ENCODE data around the gene BIRC7. TPM values are rescaled to one million over a fixed set of nuclear protein-coding genes. Genes with fewer than 3 reads are reported as not detected.
A peak's percentile ranks its signal among the peaks of the same experiment; 100 is the strongest.

The BIRC7 gene
- total RNA-seq, 2 experiments from 2014 or later, result not detected

- POLR2A ChIA-PET, result interaction anchor here (0.6 kb wide), 1 partner anchor 9 kb away, joined by 3 read pairs; no protein-coding TSS in a partner anchor
- Mint-ChIP-seq H3K27me3 (no peaks in the 10 kb centered on the region), H3K27ac (peak overlapping the region; percentile 75), H3K36me3 (peaks cover 3% of the 10 kb centered on the region), H3K4me3 (peak overlapping the region; percentile 65), H3K9me3 (no peaks in the 10 kb centered on the region), H3K4me1 (peaks cover 2% of the 10 kb centered on the region)
- peak; percentile 23 for ATAC-seq (ENCODE audit: low read depth)
- no peak for DNase-seq
Observed at GRCh38 chr20:63284544-63284949, 48.8 kb downstream of the BIRC7 start.

DNA sequence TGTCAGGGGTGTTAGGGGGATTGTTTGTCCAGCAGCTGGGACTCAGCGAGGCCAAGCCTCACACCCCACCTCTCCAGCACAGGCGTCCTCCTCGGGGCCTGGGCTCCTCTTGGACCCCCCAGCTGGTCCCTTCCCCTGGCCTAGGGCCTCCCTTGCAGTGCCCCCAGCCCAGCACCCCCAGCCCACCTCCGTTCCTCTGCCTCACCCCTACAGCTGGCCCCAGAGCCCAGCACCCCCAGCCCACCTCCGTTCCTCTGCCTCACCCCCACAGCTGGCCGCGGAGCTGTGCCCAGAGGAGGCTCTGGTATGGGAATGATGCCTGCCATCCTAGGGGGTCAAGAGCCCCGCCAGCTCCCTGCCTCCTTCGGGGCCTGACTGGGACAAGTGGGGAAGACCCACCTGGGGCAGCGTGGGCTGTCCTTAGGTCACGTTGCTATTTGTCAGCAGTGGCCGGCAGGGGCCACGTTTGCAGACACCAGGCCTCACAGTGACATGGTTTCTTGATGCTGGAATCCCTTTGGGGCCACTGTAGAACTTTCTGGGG is 49.3 kb downstream of the BIRC7 start:
- H3K27ac Mint-ChIP-seq, result peak overlapping the region; percentile 75
- POLR2A ChIA-PET, result interaction anchor here (0.6 kb wide), 1 partner anchor 10 kb away, joined by 3 read pairs; no protein-coding TSS in a partner anchor
- H3K4me3 Mint-ChIP-seq, result peak overlapping the region; percentile 65
- peaks cover 2% of the 10 kb centered on the region for H3K4me1 Mint-ChIP-seq
- H3K36me3 Mint-ChIP-seq, result peaks cover 3% of the 10 kb centered on the region
- no peak for ATAC-seq (ENCODE audit: low read depth)
- DNase-seq, result no peak
- no peaks in the 10 kb centered on the region for H3K27me3 Mint-ChIP-seq
- no peaks in the 10 kb centered on the region for H3K9me3 Mint-ChIP-seq

- H3K9me3 Mint-ChIP-seq, result no peaks in the 10 kb centered on the region
- no peak overlapping the region for H3K27ac Mint-ChIP-seq
- POLR2A ChIA-PET, result no interaction called here
- H3K36me3 Mint-ChIP-seq, result peaks cover 3% of the 10 kb centered on the region
- H3K4me3 Mint-ChIP-seq, result no peak overlapping the region
- no peaks in the 10 kb centered on the region for H3K27me3 Mint-ChIP-seq
- ATAC-seq (ENCODE audit: low read depth) (no peak), DNase-seq (no peak)
- H3K4me1 Mint-ChIP-seq, result peaks cover 2% of the 10 kb centered on the region
Observed at GRCh38 chr20:63285636-63286615, 50.2 kb downstream of the BIRC7 start.

DNA sequence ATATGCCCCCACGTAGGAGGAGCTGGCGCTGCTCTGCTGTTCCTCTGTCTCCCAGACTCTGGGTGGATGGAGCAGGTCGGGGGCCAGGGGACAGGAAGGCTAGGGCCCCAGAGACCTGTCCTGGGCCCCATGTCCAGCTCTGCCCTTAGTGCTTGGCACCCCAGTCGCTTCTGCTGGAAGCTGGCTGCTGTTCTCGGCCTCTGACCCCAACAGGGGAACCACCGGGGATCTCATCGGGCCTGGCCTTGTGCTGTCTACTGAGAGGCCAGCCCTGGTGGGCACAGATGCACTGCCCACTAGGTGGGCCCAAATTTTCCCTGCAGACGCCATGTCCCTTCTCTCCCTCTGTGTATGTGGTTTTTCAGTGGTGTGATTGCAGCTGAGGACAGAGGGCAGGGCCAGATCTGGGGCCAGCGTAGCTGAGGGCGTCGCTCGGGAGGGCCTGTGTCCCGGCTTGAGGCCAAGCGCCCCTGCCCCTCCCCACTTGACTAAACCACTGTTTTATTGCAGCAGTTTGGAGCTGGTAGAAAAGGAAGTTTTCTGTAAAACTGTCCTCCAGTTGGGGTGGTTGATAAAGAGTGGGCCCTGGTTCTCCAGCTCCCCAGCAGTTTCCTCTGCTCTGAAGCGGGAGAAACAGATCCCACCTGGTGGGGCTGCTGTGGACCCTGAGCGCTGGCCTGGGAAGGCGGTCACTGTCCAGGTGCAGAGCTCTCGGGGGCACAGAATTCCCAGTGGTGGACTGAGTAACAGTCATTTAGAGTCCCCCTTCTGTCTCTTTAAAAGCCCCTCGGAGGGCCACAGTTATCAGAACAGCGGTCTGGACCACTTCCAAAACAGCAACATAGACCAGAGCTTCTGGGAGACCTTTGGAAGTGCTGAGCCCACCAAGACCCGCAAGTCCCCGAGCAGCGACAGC is 51.3 kb downstream of the BIRC7 start:
- ATAC-seq (ENCODE audit: low read depth) (no peak), DNase-seq (no peak)
- Mint-ChIP-seq H3K36me3 (peaks cover 3% of the 10 kb centered on the region), H3K27me3 (no peaks in the 10 kb centered on the region), H3K4me3 (no peak overlapping the region), H3K4me1 (peaks cover 2% of the 10 kb centered on the region), H3K27ac (no peak overlapping the region), H3K9me3 (no peaks in the 10 kb centered on the region)
- POLR2A ChIA-PET, result no interaction called here

- H3K4me1 Mint-ChIP-seq, result peaks cover 2% of the 10 kb centered on the region
- no peaks in the 10 kb centered on the region for H3K9me3 Mint-ChIP-seq
- peaks cover 3% of the 10 kb centered on the region for H3K36me3 Mint-ChIP-seq
- H3K4me3 Mint-ChIP-seq, result no peak overlapping the region
- H3K27me3 Mint-ChIP-seq, result no peaks in the 10 kb centered on the region
- POLR2A ChIA-PET, result no interaction called here
- no peak for DNase-seq
- ATAC-seq (ENCODE audit: low read depth), result no peak
- no peak overlapping the region for H3K27ac Mint-ChIP-seq
Observed at GRCh38 chr20:63287697-63288580, 52.2 kb downstream of the BIRC7 start.

- H3K27me3 Mint-ChIP-seq, result no peaks in the 10 kb centered on the region
- H3K4me3 Mint-ChIP-seq, result no peak overlapping the region
- POLR2A ChIA-PET, result no interaction called here
- H3K27ac Mint-ChIP-seq, result no peak overlapping the region
- ATAC-seq (ENCODE audit: low read depth) (no peak), DNase-seq (no peak)
- peaks cover 1% of the 10 kb centered on the region for H3K4me1 Mint-ChIP-seq
- H3K9me3 Mint-ChIP-seq, result no peaks in the 10 kb centered on the region
- peaks cover 2% of the 10 kb centered on the region for H3K36me3 Mint-ChIP-seq
Observed at GRCh38 chr20:63288581-63289251, 53.0 kb downstream of the BIRC7 start.

DNA sequence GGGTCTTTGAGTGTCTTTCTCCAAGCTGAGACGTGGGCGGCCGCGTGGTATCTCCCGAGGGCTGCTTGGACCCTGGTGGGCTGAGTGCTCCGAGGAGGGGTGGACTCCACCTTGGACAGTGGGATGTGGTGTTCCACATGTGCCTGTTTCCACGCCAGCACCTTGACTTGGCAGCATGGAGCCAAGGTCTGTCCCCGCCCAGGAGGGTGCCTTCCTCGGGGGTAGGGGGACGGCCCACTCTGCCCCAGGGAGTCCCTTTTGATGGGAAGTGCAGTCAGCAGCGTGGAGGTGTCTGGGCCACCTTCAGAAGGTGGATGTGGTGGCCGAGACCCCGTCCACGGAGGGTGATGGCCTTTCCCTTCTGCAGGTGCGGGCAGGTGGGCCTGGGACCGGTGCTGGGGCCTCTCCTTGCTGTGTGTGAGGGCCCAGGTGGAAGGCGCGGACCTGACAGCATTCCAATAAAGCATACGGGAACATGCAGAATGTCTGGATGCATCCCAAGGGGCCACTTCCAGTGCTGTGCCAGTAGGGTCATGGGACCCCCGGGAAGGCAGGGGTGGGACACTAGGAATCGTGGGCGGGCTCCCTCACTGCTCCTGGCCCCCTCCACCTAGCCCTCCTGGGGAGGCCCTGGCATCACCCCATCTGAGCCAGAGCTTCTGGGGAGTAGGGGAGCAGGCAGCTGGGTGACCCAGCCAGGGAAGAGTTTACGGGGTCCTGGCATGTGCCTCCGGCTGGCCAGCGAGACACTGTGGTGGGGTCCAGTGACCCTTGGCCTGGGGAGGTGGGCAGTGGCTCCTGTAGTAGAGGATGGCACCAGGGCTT is 53.8 kb downstream of the BIRC7 start:
- DNase-seq (no peak), ATAC-seq (ENCODE audit: low read depth) (no peak)
- Mint-ChIP-seq H3K36me3 (no peaks in the 10 kb centered on the region), H3K9me3 (no peaks in the 10 kb centered on the region), H3K4me1 (no peaks in the 10 kb centered on the region), H3K27ac (no peak overlapping the region), H3K4me3 (no peak overlapping the region), H3K27me3 (no peaks in the 10 kb centered on the region)
- POLR2A ChIA-PET, result no interaction called here

Small RNA genes within 50 kb of the gene (microRNA-seq; reads per million reads assigned to microRNA genes)
- gene MIR3196, result not detected
- gene MIR4326, result 4.9 reads per million

Other genes starting within 250 kb of the BIRC7 start
- gene BHLHE23, start 228.9 kb upstream of the BIRC7 start, total RNA-seq, result not detected
- gene YTHDF1, start 19.8 kb upstream of the BIRC7 start, total RNA-seq, result 10 to 100 TPM; 38.0 to 41.2 TPM
- not detected for gene NKAIN4, start 18.6 kb downstream of the BIRC7 start, total RNA-seq
- 10 to 100 TPM; 86.1 to 87.6 TPM for gene ARFGAP1, start 36.9 kb downstream of the BIRC7 start, total RNA-seq
- gene COL20A1, start 57.3 kb downstream of the BIRC7 start, total RNA-seq, result under 1 TPM in 1 of 2 experiments, not detected in 1; 0.26 TPM
- not detected for gene CHRNA4, start 125.4 kb downstream of the BIRC7 start, total RNA-seq
- under 1 TPM; 0.19 to 0.37 TPM for gene KCNQ2, start 236.8 kb downstream of the BIRC7 start, total RNA-seq